Measurements from ENCODE around the gene ALDH4A1. TPM values are rescaled to one million over a fixed set of nuclear protein-coding genes. Genes with fewer than 3 reads are reported as not detected.

The ALDH4A1 gene
- total and polyA plus RNA-seq, 2 of the 4 experiments (the other 2 are of a cell fraction), result 8.6 to 21.1 TPM

DNA sequence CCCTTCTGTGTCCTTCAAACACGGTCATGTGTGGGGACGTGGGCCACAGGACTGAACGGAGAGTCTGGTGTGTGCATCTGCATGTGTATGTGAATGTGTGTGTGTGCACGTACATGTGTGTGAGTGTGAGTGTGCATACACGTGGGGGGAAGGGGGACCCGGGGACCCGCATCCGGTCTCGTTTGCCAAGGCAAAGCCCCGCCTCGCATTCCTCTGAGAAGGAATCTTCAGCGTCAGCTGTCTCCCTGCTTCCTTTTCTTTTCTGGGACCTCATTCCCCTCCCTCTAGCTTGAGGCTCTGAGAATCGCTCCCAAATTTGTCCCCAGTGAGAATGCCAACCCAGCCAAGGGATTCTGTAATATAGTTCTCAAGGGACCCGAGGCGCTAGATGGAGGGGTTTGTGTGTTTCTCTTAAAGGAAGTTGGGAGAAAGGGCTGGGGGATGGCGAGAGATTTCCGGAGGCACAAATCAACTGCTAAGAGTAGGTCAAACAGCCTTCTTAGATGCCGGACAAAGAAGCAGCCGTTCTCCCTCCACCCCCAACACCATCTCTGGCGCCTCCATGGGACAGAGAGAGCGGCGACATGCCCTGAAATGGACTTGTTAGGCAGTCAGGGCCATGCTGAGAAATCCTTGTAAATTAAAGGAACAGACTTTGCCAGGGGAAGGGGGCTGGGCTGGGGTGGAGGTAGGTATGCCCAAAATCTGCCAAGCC is 47.5 kb upstream of the ALDH4A1 start:
- peak overlapping the region; percentile 93 for H3K27ac ChIP-seq (ENCODE audit: insufficient read depth, low read length)
- intact Hi-C loops (cut with micrococcal nuclease), result loop anchor here (5.0 kb wide), 1 partner anchor 122 kb away; no protein-coding TSS in a partner anchor
- POLR2A ChIA-PET (ENCODE audit: unreplicated experiment), result no interaction called here
- H4K8ac ChIP-seq (ENCODE audit: low read depth in 2 of 2, low read length in 2 of 2), result peak overlapping the region; percentile 81 to 98
- peak overlapping the region; percentile 75 for H3K9ac ChIP-seq (ENCODE audit: low read depth, low read length)
- peak overlapping the region; percentile 97 for H4K91ac ChIP-seq (ENCODE audit: insufficient read depth, low read depth, low read length)
- WGBS, 2 experiments (ENCODE audit: extremely low coverage in 2 of 2, insufficient read length in 1 of 2), result 32% methylated on average over 2 of the region's 22 CpGs; no CpG with 5 or more reads in 1 of the 2 experiments
- no TSS peak for BruUV-seq (replicated peaks)
- peak overlapping the region; percentile 94 for H3K56ac ChIP-seq (ENCODE audit: extremely low read depth, insufficient read depth, low read length)
- H2AK9ac ChIP-seq (replicated peaks; ENCODE audit: low read depth, low read length, poor library complexity), result peak overlapping the region; percentile 93
- H2BK15ac ChIP-seq (ENCODE audit: low read depth, low read length), result peak overlapping the region; percentile 96; the same call in 2 of the 3 replicates
- peaks cover 14% of the 10 kb centered on the region for H4K20me1 ChIP-seq (ENCODE audit: insufficient read depth, low read length)
- ATAC-seq (ENCODE audit: low read depth) (peak; percentile 55), DNase-seq (peak; percentile 55)
- peaks cover 58% of the 10 kb centered on the region for H3K4me1 ChIP-seq (ENCODE audit: control insufficient read depth, insufficient read depth, low read length)
- H3K4ac ChIP-seq (ENCODE audit: low read depth, low read length), result peak overlapping the region; percentile 100
- peak overlapping the region; percentile 100 for H2AK5ac ChIP-seq (ENCODE audit: low read depth, low read length)
- TF ChIP-seq CEBPB (IDR thresholded peaks at IDR 0.05; ENCODE audit: low read depth, low read length), result no peak
- 0 out of 2 replicates have a peak, but pooled peaks have one; percentile 22 for TF ChIP-seq MXI1 (IDR thresholded peaks at IDR 0.05; ENCODE audit: borderline replicate concordance, low read depth, low read length)
- no peak for TF ChIP-seq MAFK (IDR thresholded peaks at IDR 0.05; ENCODE audit: low read depth, low read length)
- TF ChIP-seq, protein P1, sequence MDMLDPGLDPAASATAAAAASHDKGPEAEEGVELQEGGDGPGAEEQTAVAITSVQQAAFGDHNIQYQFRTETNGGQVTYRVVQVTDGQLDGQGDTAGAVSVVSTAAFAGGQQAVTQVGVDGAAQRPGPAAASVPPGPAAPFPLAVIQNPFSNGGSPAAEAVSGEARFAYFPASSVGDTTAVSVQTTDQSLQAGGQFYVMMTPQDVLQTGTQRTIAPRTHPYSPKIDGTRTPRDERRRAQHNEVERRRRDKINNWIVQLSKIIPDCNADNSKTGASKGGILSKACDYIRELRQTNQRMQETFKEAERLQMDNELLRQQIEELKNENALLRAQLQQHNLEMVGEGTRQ (IDR thresholded peaks at IDR 0.05; ENCODE audit: low read depth, low read length), result no peak
- TF ChIP-seq SMC3 (IDR thresholded peaks at IDR 0.05; ENCODE audit: low read depth, low read length), result 0 out of 2 replicates have a peak, but pooled peaks have one; percentile 1
- TF ChIP-seq, protein P2, sequence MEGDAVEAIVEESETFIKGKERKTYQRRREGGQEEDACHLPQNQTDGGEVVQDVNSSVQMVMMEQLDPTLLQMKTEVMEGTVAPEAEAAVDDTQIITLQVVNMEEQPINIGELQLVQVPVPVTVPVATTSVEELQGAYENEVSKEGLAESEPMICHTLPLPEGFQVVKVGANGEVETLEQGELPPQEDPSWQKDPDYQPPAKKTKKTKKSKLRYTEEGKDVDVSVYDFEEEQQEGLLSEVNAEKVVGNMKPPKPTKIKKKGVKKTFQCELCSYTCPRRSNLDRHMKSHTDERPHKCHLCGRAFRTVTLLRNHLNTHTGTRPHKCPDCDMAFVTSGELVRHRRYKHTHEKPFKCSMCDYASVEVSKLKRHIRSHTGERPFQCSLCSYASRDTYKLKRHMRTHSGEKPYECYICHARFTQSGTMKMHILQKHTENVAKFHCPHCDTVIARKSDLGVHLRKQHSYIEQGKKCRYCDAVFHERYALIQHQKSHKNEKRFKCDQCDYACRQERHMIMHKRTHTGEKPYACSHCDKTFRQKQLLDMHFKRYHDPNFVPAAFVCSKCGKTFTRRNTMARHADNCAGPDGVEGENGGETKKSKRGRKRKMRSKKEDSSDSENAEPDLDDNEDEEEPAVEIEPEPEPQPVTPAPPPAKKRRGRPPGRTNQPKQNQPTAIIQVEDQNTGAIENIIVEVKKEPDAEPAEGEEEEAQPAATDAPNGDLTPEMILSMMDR (conservative IDR thresholded peaks at IDR 0.05; ENCODE audit: low read depth, low read length), result peak; percentile 24; the same call in 1 of the 2 replicates
- no peak for TF ChIP-seq RAD21 (IDR thresholded peaks at IDR 0.05; ENCODE audit: low read length)
- no peak for TF ChIP-seq MAZ (IDR thresholded peaks at IDR 0.05; ENCODE audit: borderline replicate concordance, low read depth, low read length)
- no peak; the same call in 1 of the 2 replicates for TF ChIP-seq POLR2A (IDR thresholded peaks at IDR 0.05; ENCODE audit: low read depth, low read length)
- TF ChIP-seq FOS (IDR thresholded peaks at IDR 0.05; ENCODE audit: low read depth, low read length), result no peak
- TF ChIP-seq RFX5 (IDR thresholded peaks at IDR 0.05; ENCODE audit: low read depth, low read length), result peak; percentile 81
- no peak for TF ChIP-seq CHD1 (IDR thresholded peaks at IDR 0.05; ENCODE audit: low read depth, low read length)
- no peaks in the 10 kb centered on the region for H3K27me3 ChIP-seq (ENCODE audit: control insufficient read depth, insufficient read depth, low read length)
- CTCF ChIA-PET, result interaction anchor here (0.6 to 1.4 kb wide), 2 partner anchors 12 to 36 kb away, joined by 3 to 4 read pairs; no protein-coding TSS in a partner anchor
- dilution Hi-C loops (cut with HindIII; ENCODE audit: low sequenced_read_pairs, unreplicated experiment), result no loop called here
- peak overlapping the region; percentile 1; the same call in 1 of the 2 replicates for H3K4me3 ChIP-seq (ENCODE audit: insufficient read depth, low read depth, low read length)
- H2BK5ac ChIP-seq (ENCODE audit: low read depth, low read length, poor library complexity, severe bottlenecking), result peak overlapping the region; percentile 92
- peaks cover 13 to 87% of the 10 kb centered on the region in 2 experiments; a peak in 3 of 4 replicates for H3K79me1 ChIP-seq (ENCODE audit: low read depth in 1 of 2, low read length in 2 of 2)
- no peaks in the 10 kb centered on the region for H3K9me3 ChIP-seq (ENCODE audit: control insufficient read depth, insufficient read depth, low read length)
- H2BK20ac ChIP-seq (ENCODE audit: low read depth, low read length), result peak overlapping the region; percentile 97
- peak overlapping the region; percentile 97 for H3K14ac ChIP-seq (replicated peaks; ENCODE audit: low read depth, low read length)
- H3K9me1 ChIP-seq (ENCODE audit: insufficient read depth, low read length), result peaks cover 25% of the 10 kb centered on the region
- peak overlapping the region; percentile 99 for H3K23ac ChIP-seq (ENCODE audit: low read depth, low read length)
- peak overlapping the region; percentile 99 for H2BK120ac ChIP-seq (ENCODE audit: low read depth, low read length)
- peak overlapping the region; percentile 70 for H3K4me2 ChIP-seq (ENCODE audit: low read depth, low read length)
- H2AFZ ChIP-seq (replicated peaks; ENCODE audit: low read length, poor library complexity), result peak overlapping the region; percentile 91
- in situ Hi-C loops (cut with MboI; ENCODE audit: low sequenced_read_pairs), result no loop called here
- peak overlapping the region; percentile 84 for H3K18ac ChIP-seq (ENCODE audit: low read depth, low read length)
- no peaks in the 10 kb centered on the region for H3K36me3 ChIP-seq (ENCODE audit: control insufficient read depth, insufficient read depth, low read length)
- H4K5ac ChIP-seq (ENCODE audit: low read depth, low read length), result peak overlapping the region; percentile 75
